Measurements from ENCODE around the gene ATP2B1. TPM values are rescaled to one million over a fixed set of nuclear protein-coding genes. Genes with fewer than 3 reads are reported as not detected.
"Not testable (repeated sequence)": the region's sequence is repeated elsewhere in the genome, so short reads cannot be mapped to it uniquely, and the experiment has no call there.

Gene ATP2B1
- total RNA-seq, 1 donor from 2014 or later = 10.7 TPM

- no peak for TF ChIP-seq CTCF (IDR thresholded peaks at IDR 0.05; ENCODE audit: borderline replicate concordance)
- H3K9me3 ChIP-seq (replicated peaks) = no peaks in the 10 kb centered on the region
- intact Hi-C loops (cut with micrococcal nuclease) = no loop called here
- H3K27me3 ChIP-seq (ENCODE audit: low read depth) = no peaks in the 10 kb centered on the region
- no peak for DNase-seq
- no peak overlapping the region for H3K27ac ChIP-seq (replicated peaks)
- no peak overlapping the region for H3K4me3 ChIP-seq
- H3K36me3 ChIP-seq = no peaks in the 10 kb centered on the region
- H3K4me1 ChIP-seq = peaks cover 4% of the 10 kb centered on the region
These were observed 6.9 kb downstream of the ATP2B1 start for GRCh38 chr12:89701606-89702206.

GRCh38 chr12:89700191-89700810 lies 8.3 kb downstream of the ATP2B1 start:
- H3K27me3 ChIP-seq (ENCODE audit: low read depth) = no peaks in the 10 kb centered on the region
- H3K27ac ChIP-seq (replicated peaks) = no peak overlapping the region
- no peaks in the 10 kb centered on the region for H3K36me3 ChIP-seq
- no peak overlapping the region for H3K4me3 ChIP-seq
- peaks cover 4% of the 10 kb centered on the region for H3K4me1 ChIP-seq
- no peak for DNase-seq
- intact Hi-C loops (cut with micrococcal nuclease) = no loop called here
- no peak for TF ChIP-seq CTCF (IDR thresholded peaks at IDR 0.05; ENCODE audit: borderline replicate concordance)
- H3K9me3 ChIP-seq (replicated peaks) = no peaks in the 10 kb centered on the region

- H3K4me1 ChIP-seq = peaks cover 14% of the 10 kb centered on the region
- intact Hi-C loops (cut with micrococcal nuclease) = no loop called here
- TF ChIP-seq CTCF (IDR thresholded peaks at IDR 0.05; ENCODE audit: borderline replicate concordance) = no peak
- H3K27ac ChIP-seq (replicated peaks) = no peak overlapping the region
- H3K27me3 ChIP-seq (ENCODE audit: low read depth) = no peaks in the 10 kb centered on the region
- no peaks in the 10 kb centered on the region for H3K9me3 ChIP-seq (replicated peaks)
- no peak overlapping the region for H3K4me3 ChIP-seq
- no peaks in the 10 kb centered on the region for H3K36me3 ChIP-seq
- DNase-seq = no peak
These were observed 10.0 kb downstream of the ATP2B1 start for GRCh38 chr12:89698607-89699006.

GRCh38 chr12:89697728-89698127 lies 10.9 kb downstream of the ATP2B1 start:
- H3K4me1 ChIP-seq = peaks cover 22% of the 10 kb centered on the region
- H3K27me3 ChIP-seq (ENCODE audit: low read depth); H3K4me3 ChIP-seq; DNase-seq; H3K36me3 ChIP-seq; H3K27ac ChIP-seq (replicated peaks); H3K9me3 ChIP-seq (replicated peaks); intact Hi-C loops (cut with micrococcal nuclease): not testable (repeated sequence)

GRCh38 chr12:89697296-89697695 lies 11.3 kb downstream of the ATP2B1 start:
- no peaks in the 10 kb centered on the region for H3K36me3 ChIP-seq
- H3K4me3 ChIP-seq = no peak overlapping the region
- H3K27me3 ChIP-seq (ENCODE audit: low read depth) = no peaks in the 10 kb centered on the region
- peaks cover 22% of the 10 kb centered on the region for H3K4me1 ChIP-seq
- H3K9me3 ChIP-seq (replicated peaks) = no peaks in the 10 kb centered on the region
- intact Hi-C loops (cut with micrococcal nuclease) = no loop called here
- TF ChIP-seq CTCF (IDR thresholded peaks at IDR 0.05; ENCODE audit: borderline replicate concordance) = no peak
- no peak overlapping the region for H3K27ac ChIP-seq (replicated peaks)
- DNase-seq = no peak

GRCh38 chr12:89695830-89696229 lies 12.8 kb downstream of the ATP2B1 start:
- Histone ChIP-seq H3K9me3 (replicated peaks) (no peaks in the 10 kb centered on the region), H3K27ac (replicated peaks) (no peak overlapping the region), H3K4me3 (no peak overlapping the region), H3K27me3 (ENCODE audit: low read depth) (no peaks in the 10 kb centered on the region), H3K4me1 (peaks cover 22% of the 10 kb centered on the region), H3K36me3 (no peaks in the 10 kb centered on the region)
- no peak for TF ChIP-seq CTCF (IDR thresholded peaks at IDR 0.05; ENCODE audit: borderline replicate concordance)
- intact Hi-C loops (cut with micrococcal nuclease) = no loop called here
- DNase-seq = no peak

All from left ventricle myocardium inferior (tissue), 1 donor.